HS-27A (cell line): Measurements from ENCODE around the gene RTP5.

ENCODE experiments used
- DNase-seq: peaks from one replicate; pipeline ENCODE4 v3.0.0-alpha.2; 2012; ENCODE audit warnings: low read depth, missing footprints

The RTP5 gene

DNA sequence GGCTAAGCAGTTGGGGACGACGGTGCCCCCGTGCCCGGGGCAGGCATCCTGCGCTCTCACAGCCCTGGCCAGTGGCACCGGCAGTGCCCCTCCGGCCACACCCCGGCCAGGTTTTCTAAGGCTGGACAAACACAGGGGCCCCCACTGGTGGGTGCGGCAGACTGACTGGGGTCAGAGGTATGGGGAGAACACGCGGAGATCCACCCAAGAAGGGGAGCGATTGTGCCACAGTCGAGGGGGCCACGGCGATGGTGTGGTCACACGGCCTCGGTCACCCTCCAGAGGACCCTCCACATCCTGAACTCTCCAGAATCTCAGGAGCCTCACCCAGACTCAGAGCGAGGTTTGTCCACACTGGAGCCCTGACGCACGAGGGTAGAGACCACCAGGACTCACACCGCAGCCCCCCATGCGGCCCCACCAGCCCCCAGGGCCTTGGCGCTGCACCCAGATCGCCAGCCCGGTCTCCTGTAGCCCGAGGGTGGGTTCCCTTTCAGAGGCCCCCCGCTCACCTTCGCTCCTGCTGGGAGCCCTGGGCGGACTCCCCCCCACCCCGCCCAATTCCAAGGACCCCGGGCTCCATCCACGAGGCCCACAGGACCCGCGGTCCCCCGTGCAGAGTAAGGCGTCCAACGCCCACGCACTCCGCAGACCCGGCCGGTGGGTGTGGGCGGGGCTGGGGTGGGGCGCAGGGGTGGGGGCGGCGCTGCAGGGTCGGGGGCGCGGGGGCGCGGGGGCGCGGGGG is 26.0 kb upstream of the RTP5 start:
- DNase-seq: no peak

DNA sequence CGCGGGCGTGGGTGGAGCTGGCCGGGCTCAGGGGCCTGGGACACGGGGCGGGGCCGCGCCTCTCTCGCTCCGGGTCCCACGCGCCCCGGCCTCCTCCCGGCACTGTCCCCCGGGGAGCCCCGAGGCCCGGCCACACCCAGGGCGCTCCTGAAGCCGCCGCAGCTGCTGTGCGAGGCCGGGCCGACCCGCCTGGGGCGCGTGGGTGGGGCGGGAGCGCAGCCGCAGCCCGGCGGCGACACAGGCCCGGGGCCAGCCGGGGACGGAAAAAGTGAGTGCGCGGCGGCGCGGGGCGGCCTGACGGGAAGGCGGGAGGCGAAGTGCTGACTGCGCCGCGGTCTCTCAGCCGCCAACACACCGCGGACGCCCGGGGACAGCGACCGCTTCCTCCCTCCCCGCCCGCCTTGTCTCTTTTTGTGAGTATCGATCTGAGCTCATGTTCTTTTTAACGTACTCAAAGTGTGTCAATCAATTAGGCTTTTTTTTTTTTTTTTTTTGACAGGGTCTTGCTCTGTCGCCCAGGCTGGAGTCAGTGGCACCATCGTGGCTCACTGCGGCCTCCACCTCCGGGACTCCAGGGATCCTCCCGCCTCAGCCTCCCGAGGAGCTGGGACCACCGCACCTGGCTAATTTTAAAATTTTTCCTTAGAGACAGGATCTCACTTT is 25.3 kb upstream of the RTP5 start:
- DNase-seq: no peak

DNA sequence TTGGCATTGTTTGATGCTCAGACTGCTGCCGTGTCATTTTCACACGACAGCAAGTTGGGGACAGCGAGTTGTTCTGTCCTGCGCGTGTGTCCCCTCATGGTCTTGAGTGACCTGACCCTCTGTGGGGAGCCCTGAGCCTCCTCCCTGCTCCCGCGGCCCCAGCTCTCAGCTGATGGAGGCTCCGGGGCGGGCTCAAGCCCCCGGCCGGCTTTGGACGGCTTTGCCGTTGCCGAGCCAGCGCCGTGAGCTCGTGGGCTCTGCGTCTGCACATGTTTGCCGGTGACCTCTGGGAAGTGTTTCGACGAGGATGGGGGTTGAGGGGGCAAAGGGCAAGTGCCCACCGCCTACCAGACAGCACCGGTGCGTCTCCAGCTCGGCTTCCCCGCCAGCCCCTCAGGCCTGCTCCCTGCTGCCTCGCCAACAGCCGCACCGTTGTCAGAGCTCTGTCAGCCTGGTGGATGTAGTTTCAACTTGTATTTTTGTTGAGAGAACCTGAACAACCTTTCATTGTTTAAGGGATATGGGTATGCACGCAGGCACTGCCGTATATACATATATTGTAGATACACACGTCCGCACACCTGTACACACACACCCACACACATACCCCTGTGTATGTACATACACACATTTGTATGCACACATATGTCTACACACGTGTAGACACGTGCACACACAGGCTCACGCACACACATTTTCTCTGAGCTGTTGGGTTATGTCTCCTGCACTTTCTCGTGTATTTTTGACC is 24.5 kb upstream of the RTP5 start:
- DNase-seq: no peak

DNA sequence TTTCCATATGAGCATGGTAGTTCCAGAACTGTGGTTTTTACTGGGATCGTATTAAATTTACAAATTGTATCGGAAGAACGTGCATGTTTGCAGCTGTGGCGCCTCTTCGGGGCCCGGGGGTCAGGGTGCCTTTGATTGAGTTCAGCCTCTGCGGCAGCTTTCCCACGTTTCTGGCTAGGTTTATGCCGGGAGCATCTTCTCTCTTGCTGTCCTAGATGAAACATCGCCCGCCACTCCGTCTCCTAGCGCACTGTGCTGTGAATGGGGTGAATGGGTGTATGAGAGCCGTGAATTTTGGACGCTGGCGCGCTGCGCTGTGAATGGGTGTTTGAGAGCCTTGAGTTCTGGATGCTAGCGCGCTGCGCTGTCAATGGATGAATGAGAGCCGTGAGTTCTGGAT is 23.1 kb upstream of the RTP5 start:
- DNase-seq: no peak

DNA sequence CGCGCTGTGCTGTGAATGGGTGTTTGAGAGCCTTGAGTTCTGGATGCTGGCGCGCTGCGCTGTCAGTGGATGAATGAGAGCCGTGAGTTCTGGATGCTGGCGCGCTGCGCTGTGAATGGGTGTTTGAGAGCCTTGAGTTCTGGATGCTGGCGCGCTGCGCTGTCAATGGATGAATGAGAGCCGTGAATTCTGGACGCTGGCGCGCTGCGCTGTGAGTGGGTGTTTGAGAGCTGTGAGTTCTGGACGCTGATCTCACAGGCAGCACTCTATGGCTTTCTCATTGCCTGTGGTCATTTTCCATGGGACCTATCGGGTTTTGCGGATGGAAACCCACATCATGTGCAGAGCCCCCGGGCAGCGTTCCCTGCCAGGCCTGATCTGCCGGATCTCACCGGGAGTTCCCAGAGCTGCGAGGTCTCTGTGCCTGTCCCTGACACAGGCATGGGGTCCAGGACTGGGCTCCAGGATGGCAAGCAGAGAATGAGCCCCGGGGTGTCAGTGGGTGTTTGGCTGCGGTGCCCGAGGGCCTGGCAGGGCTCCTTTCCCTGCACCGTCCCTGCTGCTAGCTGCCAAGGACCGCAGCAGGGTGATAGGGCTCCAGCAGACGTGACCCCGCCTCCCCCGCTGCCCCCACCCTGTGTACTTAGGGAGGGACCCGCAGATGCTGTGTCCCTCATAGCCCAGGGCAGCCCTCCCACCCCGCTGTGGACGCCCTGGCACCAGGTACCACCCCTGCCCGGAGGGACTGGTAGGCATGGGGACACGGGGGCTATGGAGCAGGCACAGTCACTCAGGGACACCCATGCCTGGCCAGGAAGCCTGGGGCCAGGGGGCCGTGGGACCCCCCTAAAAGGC is 20.5 kb upstream of the RTP5 start:
- DNase-seq: no peak

DNA sequence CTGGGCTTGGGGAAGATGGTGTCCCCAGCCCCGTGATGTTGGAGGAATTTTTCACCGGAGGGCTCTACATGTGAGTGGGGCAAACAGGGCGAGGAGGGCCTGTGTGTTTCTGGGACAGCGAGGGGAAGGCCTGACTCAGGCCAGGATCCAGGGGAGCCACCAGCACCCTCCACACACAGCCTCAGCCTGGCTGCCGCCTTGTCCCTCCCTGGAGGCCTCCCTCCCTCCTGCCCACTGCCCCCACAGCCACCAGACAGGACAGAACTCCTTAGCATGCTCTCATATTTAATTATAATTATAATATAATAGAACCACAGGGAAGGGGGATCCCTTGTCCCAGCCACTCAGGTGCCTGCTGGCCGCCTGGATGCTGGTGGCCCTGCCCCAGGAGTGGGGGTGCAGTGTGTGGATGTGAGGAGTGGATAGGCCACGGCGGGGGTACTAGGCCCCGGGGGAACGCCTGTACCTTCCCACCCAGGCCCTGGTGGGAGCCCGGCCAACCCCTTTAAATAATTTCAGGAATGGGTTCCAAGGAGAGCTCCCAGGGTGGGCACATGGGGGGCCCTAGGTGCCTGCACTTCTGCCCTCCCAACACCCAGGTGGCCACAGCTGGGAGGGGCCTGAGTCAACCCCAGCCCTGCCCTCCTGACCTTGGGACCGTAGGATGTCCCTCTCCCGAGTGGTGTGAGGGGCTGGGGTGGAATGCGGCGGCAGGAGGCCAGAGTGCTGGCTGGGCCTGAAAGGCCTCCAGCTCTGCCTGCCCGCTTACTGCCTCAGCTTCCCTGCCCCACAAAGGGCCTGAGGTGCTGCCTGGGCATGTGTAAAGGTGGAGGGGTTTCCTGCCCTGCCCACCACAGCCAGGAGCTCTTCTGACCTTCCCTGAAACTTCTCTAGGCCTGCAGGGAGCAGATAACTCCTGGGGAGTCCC is 19.6 kb upstream of the RTP5 start:
- no peak for DNase-seq

DNA sequence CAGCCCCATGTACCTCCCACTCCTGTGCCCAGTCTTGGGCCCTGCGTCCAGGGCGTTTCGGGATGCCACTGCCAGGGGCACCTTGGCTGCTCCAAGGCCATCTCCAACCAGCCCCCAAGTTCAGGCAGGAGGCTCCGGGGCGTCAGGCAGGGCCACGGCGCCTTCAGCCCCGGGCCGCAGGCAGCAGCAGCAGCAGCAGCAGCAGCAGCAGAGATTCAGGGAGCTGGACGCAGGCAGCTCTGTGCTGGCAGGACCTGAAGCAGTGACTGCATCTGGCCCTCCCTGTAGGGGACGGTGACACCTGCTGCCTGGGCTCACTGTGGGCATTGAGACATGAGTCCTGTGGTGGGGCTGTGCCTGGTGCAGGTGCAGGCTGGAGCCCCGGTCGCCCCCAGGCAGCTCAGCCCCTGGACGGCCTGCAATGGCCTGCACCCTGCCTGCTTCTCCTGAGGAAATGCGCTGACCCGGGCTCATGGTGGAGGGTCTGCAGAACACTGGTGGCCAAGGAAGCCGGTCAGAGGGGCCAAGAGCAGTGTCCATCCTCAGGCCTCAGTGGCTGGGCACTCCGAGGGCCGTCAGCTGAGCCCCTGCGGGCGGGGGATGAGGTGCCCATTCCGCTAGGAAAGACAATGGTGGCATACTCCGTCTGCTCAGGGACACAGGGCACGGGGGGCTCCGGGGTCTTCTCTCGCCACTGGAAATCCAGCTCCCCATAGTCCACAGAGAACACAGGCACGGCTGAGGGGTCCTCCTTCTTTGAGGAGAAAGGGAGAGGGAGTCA is 18.8 kb upstream of the RTP5 start:
- no peak for DNase-seq

DNA sequence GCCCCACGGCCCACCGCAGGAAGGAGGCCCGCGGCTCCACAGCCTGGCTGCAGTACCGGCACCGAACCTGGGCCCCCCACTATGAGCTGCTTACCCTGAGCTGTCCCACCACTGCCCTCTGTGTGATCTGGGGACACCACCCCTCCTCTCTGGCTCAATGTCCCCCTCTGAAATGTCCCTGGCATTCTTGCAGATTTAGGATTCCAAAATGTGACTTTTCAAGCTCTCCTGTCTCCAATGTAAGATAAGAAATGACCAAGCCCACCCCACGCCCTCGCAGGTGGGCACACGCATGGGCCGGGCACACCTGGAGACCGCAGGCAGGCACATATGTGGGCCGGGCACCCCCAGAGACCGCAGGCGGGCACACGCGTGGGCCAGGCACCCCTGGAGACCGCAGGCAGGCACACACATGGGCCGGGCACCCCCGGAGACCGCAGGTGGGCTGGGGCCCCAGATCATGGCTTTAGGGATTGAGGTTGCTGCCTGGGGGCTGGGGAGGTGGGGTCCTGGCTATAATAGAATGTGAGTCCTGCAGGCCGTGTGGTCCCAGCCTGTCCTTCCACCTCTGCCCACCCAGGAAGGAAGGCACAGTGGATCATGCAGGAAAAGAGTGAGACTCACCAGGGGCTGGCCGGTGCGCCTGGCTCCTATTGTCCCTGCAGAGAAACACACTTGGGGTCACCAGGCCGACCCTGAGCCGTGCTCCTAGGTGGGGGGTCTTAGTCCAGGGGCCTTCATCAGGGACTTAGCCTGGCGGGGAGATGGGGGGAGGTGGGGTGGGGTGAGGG is 18.0 kb upstream of the RTP5 start:
- DNase-seq: no peak

DNA sequence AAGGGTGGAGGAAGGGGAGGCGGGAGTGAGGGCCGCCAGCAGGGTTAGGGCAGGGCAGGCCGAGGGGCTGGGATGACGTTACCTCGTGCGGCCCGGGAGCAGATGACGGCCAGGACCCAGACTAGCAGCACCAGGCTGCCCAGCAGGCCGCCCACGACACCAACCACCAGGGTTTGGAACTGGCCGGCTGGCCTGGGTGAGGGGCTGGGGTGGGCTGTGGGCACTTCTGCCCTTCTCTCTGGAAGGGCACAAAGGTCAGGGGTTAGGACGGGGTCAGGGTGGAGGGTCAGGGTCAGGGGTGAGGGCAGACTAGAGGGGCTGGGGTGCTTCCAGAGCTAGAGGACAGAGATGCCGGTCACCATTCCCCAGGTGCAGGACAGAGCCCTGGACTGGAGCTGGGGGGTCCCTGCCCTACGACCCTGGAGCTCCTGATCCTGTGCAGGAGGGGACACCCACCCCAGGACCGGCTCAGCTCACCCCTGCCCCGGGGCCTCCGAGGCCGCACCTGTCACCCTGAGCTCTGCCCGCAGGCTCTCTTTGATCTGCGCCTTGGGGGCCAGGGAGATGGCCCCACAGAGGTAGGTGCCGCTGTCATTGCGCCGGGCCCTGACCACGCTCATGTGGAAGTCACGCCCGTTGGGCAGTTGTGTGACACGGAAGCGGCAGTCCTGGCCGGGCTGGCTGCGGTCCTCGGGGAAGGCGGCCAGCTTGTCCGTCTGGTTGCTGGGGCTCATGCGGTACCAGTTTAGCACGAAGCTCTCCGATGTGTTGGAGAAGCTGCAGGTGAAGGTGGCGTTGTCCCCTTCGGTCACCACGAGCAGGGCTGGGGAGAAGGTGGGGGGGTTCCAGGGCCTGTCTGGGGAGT is 17.2 kb upstream of the RTP5 start:
- no peak for DNase-seq

DNA sequence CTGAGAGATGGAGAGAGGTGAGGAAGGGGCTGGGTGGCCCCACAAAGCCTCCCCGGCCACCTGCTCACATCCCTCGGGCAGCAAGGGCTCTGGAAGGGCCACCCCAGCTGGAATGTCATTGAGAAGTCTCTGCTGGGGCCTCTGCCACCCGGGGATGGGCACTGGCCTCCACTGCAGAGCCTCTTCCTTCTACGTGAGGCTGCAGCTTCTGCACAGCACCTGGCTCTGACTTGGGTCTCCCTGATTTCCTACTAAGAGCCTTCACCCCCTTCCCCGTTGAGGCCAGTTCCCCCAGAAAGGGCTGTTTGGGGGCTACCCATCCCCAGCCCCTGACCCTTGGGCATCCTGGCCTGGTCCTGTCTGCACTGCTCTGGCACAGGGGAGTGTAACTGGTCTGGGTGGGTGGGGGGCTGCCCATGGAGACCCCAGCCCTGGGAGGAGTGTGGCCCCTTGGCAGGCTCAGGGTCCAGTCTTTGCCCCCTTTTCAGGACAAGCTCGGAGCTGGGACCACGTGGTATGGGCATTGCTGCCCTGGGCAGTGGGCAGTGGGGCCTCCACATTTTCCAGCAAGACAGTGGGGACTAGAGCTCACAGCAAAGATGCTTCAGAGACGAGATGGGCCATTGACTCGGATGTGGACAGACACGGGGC is 16.4 kb upstream of the RTP5 start:
- no peak for DNase-seq

DNA sequence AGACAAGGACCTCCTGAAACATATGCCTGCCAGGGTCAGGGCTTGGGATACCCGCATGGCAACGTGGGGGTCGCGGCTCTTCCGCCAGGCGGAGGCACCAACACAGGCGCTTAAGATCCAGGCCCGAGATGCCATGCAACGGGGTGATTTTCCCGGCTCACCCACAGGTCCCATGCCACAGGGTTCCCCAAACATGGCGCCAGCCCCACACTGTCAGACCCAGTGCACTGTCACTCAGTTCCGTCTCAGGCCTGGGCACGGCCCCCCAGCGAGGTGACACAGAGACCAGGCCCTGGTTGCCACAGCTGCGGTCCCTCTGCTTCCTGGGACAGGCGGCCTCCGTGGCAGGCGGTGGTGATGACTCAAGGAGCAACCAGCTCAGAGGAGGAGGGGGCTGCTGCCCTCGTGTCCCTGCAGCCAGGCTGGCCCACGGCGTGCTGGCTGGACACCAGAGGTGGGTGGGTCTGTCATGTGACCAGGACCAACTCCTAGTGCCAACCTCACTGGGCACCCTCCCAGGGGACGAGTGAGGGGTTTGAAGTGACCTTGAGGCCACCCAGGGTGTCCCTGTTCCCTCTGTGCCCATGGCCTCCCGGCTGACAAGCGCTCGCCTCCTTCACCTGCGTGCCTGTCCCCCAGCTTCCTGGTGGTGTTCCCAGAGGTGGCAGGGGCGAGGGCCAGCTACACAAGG is 15.7 kb upstream of the RTP5 start:
- DNase-seq: no peak

DNA sequence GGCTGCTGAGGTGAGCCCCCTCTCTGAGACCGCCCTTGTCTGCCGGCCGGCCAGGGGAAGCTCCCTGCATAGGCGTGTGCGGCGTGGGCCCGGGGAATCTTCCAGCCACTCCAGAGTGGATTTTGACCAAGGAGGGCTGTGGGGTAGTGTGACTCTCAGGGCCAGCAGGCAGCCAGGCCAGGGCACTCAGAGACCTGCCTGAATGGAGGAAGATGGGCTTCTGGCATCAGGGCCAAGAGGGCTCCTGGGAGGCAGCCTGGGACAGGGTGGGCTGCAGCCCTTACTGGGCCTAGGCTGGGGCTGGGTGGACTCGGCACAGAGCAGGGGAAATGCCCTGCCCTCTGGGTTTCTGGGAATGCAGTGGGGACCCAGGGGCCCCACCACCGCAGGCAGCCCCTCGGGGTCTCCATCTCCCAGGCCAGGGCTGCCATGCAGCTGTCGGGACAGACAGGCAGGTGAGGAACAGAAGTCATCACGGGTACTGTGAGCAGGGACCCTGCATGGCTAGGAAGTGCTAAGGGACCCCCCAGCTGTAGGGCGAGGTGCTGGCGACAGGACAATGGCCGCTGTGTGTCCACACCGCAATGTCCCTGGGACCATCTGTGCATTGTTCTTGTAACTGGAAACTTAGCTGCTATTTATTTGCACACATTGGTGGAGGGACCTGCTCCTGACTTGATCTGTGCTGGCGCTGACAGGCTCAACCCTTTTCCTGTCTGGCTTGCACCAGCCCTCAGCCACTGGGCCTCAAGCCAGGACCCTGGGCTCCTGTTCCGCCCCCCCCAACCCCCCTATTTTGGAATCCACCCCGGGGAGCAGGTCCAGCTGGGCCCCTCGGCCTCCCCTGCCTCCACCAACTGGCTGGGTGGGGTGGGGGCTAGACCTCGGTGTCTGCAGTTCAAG is 14.9 kb upstream of the RTP5 start:
- DNase-seq: no peak

DNA sequence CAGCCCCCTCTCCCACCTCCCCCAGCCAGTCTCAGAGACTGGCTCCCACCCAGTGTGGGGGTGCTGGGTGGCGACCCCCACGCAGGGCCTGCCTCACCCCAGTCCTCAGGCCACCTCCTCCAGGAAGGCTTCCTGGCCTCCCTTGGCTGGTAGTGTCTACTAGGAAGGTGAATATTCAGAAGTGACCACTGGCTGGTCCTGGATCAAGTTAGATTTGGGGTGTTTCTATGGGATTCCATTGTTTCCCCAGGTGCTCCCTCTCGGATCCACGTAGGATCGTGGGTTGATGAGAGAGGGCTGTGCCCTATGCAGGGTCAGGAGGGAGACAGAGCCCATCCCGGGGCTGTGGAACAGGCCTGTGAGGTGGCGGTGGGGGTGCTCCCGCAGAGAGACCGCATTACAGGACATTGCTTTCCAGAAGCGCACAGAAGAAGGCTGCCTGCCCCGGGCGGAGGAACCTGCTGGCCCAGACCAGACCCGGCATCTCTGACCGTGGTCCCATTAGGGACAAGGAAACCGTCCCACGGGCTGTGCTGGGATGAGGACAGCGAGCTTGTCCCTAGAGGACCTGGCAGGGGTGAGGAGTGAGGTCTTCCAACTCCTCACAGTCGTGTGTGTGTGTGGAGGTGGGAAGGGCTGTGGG is 14.2 kb upstream of the RTP5 start:
- DNase-seq: no peak

DNA sequence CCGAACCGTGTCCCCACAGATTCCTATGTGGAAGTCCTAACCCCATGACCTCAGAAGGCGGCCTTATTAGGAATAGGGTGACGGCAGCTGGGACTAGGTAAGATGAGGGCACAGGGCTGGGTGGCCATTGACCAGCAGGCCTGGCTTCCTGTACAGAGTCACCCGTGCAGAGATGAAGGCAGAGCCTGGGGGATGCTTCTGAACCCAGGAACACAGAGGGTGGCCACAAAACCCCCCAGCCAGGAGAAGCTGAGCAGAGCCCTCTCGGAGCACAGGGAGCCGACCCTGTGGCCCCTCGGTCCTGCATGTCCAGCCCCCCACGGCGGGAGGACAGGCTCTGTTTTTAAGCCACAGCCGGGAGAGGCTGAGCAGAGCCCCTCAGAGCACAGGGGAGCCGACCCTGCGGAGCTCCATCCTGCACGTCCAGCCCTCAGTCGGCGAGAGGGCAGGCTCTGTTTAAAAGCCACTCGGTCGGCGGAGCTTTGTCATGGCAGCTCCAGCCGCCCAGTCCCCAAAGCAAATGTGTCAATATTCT is 13.6 kb upstream of the RTP5 start:
- DNase-seq: no peak

DNA sequence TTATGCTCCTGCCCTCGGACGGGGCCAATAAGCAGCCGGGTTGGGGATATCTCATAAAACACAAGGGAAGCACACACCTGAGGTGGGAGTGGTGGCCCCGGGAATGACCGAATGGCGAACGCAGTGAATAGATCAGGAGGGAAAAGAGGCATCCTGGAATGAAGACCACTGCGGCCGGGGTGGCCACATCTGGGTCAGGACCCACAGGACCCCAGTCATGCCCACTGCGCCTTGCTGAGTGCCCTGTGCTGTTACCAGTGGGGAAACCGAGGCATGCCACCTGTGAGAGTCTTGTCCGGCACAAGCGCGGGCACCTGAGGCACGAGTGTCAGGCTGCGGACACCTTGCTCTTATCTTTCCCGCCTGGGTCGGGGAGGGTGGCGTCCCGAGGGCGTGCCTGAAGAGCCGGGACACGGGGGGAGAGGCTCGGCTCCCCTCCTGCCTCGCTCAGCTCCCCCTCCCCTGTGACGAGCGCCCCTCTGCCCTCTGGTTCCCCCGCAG is 12.4 kb upstream of the RTP5 start:
- no peak for DNase-seq
